NOMO-1 treated with DMSO at 0.1 percent for 48 hours (cell line): ENCODE results near the gene HTRA3.

ENCODE experiments used
- DNase-seq: peaks from one replicate; lab custom pipeline; 2025; ENCODE audit not compliant: unreplicated experiment; lab: John Stamatoyannopoulos, UW

HTRA3 gene

DNA sequence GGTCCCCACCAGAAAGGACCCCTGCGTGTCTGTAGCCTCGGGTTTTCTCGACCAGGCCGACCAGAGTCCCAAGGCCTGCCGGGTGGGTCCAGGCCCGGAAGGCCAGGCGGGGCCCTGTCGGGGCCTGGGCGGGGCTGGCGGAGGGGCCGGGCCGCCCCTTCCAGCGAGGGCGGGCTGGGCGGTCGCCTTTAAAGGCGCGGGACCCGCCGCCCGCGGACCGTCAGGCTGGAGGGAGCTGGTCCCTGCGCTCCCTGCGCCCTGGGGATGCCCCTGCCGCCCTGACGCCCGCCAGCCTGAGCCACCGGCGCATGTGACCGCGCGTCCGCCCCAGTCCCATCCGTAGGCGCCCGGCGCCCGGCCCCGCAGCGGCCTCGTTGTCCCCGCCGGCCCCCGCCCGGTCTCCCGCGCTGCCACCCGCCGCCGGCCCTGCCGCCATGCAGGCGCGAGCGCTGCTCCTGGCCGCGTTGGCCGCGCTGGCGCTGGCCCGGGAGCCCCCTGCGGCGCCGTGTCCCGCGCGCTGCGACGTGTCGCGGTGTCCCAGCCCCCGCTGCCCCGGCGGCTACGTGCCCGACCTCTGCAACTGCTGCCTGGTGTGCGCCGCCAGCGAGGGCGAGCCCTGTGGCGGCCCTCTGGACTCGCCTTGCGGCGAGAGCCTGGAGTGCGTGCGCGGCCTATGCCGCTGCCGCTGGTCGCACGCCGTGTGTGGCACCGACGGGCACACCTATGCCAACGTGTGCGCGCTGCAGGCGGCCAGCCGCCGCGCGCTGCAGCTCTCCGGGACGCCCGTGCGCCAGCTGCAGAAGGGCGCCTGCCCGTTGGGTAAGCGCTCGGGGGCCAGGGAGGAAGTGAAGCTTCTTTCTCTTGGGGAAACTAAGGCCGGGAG, at the start of gene HTRA3:
HTRA3 (plus strand) TSS at position 220 of the 883 bp plus-strand sequence; CDS start at position 435, 215 bp downstream.
- DNase-seq: peak; percentile 44

- no peak for DNase-seq
These were observed 48.7 kb upstream of the HTRA3 start for GRCh38 chr4:8220661-8221450.

DNA sequence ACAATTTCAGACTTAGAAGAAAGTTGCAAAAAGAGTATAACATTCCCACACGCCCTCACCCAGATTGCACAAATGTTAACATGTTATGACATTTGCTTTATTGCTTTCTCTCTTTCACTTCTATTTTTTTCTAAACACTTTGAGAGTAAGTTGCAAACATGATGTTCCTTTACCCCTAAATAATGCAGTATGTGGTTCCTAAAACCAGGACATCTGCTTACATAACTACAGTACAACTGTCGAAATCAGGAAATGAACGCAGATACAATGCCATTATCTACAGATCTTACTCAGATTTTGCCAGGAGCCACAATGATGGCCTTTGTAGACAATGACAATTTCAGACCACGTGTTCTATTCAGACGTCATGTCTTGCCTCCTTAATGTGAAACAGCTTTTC, 48.1 kb upstream of the HTRA3 start:
- DNase-seq: peak; percentile 94

GRCh38 chr4:8221985-8222384, 47.6 kb upstream of the HTRA3 start:
- DNase-seq: no peak

GRCh38 chr4:8222609-8223388, 46.8 kb upstream of the HTRA3 start:
- DNase-seq: no peak

- DNase-seq: no peak
These were observed 45.1 kb upstream of the HTRA3 start for GRCh38 chr4:8224267-8224974.

DNA sequence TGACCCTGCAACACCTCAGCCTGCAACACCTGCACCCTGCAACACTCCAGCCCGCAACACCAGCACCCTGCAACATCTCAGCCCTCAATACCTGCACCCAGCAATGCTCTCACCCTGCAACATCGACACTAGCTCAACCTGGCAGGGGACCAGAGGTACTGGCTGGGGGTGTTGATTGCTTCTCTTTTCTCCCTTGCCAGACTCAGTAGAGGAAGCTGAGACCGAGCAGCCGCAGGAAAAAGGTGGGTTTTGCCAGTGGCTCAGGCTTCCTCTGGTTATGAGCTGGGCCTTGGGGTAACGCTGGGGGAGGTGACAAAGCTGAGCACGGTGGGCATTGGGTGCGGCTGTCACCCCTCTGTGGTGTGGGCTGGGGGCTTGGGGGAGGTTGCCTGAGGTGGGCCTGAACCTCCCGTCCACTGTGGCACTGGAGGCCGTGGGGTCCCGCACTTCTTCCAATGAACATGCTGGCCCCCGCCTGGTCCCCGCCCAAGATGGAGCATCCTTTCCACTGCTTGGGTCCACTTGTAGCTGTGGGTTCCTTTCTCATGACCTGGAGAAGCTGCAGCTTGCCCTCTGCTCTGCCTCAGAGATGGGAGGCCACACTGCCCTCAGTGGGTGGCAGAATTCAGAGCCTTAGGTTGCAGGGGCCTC, 44.5 kb upstream of the HTRA3 start:
- no peak for DNase-seq

DNA sequence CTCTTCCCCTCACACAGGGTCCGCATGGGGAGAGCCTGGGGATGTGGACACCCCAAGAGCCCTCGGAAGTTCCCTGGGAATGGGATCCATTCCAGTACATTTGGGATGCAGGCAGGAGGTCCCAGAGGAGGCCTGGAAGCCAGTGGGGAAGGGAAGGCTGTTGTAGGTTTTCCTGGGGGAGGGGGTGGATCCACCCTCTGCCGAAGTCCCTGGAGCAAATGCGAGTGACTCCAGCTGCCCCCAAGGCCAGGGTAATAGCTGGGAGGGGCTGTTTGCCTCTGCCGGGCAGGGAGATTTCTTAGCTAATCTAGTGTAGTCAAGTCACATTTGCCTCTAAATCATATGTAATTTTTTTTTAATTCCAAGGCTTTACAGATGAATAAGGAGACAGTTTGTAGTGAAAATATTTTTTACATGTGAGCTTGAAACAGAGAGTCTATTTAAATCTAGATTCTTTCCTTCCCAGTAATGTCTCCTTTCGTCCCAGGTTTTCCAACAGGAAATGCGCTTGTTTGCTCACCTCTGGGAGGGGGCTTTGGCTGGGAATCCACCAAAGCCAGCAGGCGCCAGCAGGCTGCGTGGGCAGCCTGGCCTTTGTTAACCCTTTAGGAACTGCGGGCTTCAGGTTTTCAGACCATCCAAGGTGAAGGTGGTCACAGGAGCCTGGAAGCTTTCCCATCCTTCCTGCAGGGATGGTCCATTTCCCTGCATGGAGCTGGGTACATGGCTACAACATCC, 43.7 kb upstream of the HTRA3 start:
- no peak for DNase-seq

GRCh38 chr4:8227201-8227770, 42.3 kb upstream of the HTRA3 start:
- DNase-seq: no peak

GRCh38 chr4:8227771-8228318, 41.7 kb upstream of the HTRA3 start:
- no peak for DNase-seq

GRCh38 chr4:8228319-8229250, 41.0 kb upstream of the HTRA3 start:
- peak; percentile 16 for DNase-seq

- DNase-seq: no peak
These were observed 40.1 kb upstream of the HTRA3 start for GRCh38 chr4:8229331-8229975.

- DNase-seq: no peak
These were observed 39.5 kb upstream of the HTRA3 start for GRCh38 chr4:8230033-8230432.

- no peak for DNase-seq
These were observed 38.7 kb upstream of the HTRA3 start for GRCh38 chr4:8230891-8231290.

DNA sequence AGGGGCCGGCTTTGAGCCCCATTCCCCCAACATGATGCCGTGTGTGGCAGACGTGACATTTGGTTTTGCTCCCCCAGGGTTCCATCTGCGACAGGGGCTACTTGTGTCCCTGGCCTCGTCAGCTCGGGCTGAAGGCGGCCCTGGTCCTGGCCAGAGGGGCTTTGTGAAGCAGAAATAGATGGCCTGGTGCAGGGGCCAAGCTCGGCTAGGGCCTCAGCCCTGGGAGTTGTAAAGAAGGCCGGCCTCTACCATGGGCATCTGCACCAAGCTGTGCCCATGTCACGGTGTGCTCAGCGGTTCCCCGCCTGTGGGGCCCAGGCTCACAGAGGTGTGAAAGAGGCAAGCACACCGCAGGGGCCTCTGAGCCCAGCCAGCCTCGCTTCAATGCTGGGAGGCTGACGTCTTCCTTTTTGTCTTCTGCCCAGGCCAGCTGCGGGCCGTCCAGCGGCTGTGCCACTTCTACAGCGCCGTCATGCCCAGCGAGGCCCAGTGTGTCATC, 38.0 kb upstream of the HTRA3 start:
- DNase-seq: no peak

DNA sequence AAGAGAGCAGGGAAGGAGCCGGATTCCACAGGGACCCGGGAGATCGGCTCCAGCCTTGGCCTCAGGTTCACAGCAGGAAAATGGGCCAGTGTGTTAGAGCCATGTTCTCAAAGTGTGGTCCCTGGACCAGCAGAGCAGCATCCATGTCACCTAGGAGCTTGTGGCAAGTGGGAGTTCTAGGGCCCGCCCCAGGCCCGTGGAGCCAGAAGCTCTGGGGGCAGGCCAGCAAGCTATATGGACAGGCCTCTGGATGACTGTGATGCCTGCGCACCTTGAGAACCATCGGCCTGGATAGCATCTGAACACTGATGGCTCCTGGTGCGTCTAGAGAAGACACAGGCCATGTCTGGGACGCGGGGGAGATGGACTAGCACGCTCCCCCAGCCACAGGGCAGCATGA, 36.8 kb upstream of the HTRA3 start:
- no peak for DNase-seq
